ENCODE measurements around the gene CCDC47.

The CCDC47 gene

DNA sequence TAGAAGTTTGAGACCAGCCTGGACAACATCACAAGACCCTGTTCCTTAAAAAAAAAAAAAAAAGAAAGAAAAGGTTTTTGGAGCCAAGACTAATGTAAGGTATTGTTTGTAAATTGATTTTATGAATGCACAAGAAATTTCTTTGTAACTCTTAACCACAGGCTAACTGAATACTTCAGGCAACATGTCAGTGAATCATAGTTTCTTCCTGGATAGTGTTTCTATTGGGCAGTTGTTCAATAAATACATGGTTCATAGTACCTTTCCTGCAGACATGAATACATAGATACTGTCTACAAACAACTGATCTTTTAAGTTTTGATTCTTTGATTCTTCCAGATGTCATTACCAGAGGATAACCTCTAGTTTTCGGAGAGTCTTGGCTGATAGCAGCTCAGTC, 12.2 kb upstream of the CCDC47 start:
- DNase-seq (ENCODE audit: low read depth, low spot score): no peak

- no peak for DNase-seq (ENCODE audit: low read depth, low spot score)
Observed at GRCh38 chr17:63783522-63783921, 10.1 kb upstream of the CCDC47 start.

GRCh38 chr17:63780928-63781327, 7.5 kb upstream of the CCDC47 start:
- DNase-seq (ENCODE audit: low read depth, low spot score): no peak

GRCh38 chr17:63780507-63780906, 7.1 kb upstream of the CCDC47 start:
- DNase-seq (ENCODE audit: low read depth, low spot score): no peak

- no peak for DNase-seq (ENCODE audit: low read depth, low spot score)
Observed at GRCh38 chr17:63775420-63775819, 2.0 kb upstream of the CCDC47 start.

DNA sequence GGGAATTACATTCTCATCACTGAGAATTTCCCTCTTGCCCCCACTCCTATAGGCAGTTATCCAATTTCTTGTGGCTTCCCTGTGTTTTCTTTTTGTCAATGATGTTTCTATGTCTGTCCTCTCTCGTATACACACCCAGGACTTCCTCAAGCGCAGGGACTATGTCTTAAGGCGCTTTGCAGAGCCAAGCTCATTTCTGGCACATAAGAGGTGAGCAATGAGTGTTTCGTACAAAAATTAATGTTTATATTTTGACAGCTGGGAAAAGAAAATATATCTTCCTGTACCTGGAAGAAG, 1.5 kb upstream of the CCDC47 start:
- no peak for DNase-seq (ENCODE audit: low read depth, low spot score)

- peak; percentile 33 for DNase-seq (ENCODE audit: low read depth, low spot score)
Observed at GRCh38 chr17:63774141-63774968, 958 bp upstream of the CCDC47 start, which contains the start of gene DDX42. TSS of gene DDX42 (plus strand) at chr17:63774170. CDS start at chr17:63787050, 12,880 bp downstream.

GRCh38 chr17:63772801-63773271, 561 bp downstream of the CCDC47 start:
- DNase-seq (ENCODE audit: low read depth, low spot score): peak; percentile 6

- no peak for DNase-seq (ENCODE audit: low read depth, low spot score)
Observed at GRCh38 chr17:63768433-63768832, 5.0 kb downstream of the CCDC47 start.

- DNase-seq (ENCODE audit: low read depth, low spot score): no peak
Observed at GRCh38 chr17:63766754-63767153, 6.6 kb downstream of the CCDC47 start.

- DNase-seq (ENCODE audit: low read depth, low spot score): no peak
Observed at GRCh38 chr17:63764716-63765115, 8.7 kb downstream of the CCDC47 start.

GRCh38 chr17:63762161-63763078, 11.0 kb downstream of the CCDC47 start:
- no peak for DNase-seq (ENCODE audit: low read depth, low spot score)

- DNase-seq (ENCODE audit: low read depth, low spot score): no peak
Observed at GRCh38 chr17:63760771-63761539, 12.4 kb downstream of the CCDC47 start.

GRCh38 chr17:63758428-63758827, 15.0 kb downstream of the CCDC47 start:
- no peak for DNase-seq (ENCODE audit: low read depth, low spot score)

DNA sequence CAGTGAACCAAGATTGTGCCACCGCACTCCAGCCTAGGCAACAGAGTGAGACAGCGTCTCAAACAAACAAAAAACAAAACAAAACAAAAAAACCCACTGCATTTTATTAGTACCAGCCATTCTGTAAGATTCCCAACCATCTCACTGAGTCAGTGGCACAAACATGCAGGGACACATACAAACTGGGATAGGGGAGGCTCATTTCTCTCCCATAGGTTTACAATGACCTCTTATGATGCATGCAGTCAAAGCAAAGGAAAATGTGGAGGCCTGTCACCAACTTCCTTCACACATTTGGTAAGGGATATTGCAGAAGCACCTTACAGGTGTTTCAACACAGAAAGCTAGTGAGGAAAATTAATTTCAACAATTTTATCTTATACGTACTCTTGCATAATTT, 19.4 kb downstream of the CCDC47 start:
- no peak for DNase-seq (ENCODE audit: low read depth, low spot score)

DNA sequence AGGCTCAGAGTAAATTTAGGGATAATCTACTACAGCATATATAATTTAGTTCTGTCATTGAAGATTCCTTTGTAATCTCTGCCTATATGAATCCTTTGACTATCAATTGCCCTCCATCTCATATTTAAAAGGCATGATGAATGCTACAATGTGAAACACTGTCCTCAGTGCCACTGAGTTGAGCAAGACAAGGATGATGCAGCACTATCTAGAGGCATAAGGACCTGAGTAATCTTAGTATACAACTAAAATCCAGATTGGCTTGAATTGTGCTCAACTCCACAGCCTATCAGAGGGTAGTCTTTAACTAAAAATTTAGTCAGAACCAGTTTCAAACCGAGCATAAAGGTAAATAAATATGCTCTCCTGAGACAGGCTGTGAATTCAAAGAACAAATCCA, 20.2 kb downstream of the CCDC47 start:
- DNase-seq (ENCODE audit: low read depth, low spot score): no peak

GRCh38 chr17:63752707-63753106, 20.7 kb downstream of the CCDC47 start:
- no peak for DNase-seq (ENCODE audit: low read depth, low spot score)

DNA sequence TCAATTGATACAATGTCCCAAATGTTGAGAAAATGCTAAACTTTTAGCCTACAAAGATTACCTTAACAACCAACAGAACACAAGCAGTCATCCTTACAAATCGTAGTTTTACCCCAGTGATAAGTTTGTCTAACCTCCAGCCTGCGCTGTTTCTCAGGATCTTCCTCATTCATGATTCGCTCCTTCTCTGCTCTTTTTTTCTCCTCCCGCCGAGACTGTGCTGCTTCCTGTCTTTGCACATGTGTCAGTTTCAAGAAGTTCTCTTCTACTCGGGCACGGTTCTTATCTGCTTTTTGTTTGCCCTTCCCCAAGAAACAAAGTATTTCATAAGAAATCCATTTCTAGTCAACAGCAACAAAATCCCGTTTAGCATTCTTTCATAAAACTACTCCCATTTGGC, 21.6 kb downstream of the CCDC47 start:
- no peak for DNase-seq (ENCODE audit: low read depth, low spot score)

DNA sequence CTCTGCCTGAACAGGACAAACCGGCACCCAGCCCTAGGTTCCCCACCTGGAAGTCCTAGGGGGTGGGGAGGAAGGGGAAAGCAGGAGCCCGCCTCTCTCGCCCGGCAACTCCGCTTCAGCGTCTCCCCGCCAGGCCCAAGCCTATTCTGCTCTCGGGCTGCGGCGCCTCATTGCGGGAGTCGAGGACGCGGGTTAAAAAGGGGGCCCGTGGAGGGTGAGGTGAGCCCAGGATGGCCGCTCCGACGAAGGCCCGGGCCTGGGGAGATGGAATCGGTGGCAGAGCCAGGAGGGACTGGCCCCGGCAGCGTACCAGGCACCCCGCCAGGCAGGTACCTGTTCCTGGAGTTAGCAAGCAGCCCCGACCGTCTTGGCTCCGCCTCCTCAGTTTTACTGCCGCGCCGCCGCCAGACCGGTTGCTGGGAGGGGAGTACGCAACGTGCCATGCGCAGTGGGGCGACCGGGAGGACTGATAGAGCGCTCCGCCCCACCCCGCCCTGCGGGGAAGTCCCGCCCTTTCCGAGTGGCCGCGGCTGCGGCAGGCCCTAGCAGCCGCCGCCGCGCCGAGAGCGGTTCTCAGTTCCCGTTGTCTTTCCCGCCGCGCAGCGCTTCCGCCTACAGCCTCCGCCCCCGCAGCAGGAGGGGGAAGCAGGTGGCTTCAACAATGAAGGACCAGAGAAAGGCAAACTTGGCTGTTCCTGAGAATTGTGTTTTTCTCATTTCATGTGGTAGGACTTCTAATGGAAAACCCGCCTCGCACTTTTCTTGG, 31.8 kb downstream of the CCDC47 start, which contains the start of gene STRADA:
Gene STRADA (minus strand): TSS at position 392 of the 766 bp plus-strand sequence. CDS start 13,430 bp downstream, outside the sequence.
- peak; percentile 89 for DNase-seq (ENCODE audit: low read depth, low spot score)

- DNase-seq (ENCODE audit: low read depth, low spot score): no peak
Observed at GRCh38 chr17:63741143-63741407, 32.3 kb downstream of the CCDC47 start.

- DNase-seq (ENCODE audit: low read depth, low spot score): no peak
Observed at GRCh38 chr17:63740464-63741142, 32.8 kb downstream of the CCDC47 start.
